Prostate gland (tissue), 2 donors: ENCODE measurements around the gene BMP10.

ENCODE experiments used
- POLR2A ChIP-seq: fragments of 450-650 bp; IDR thresholded peaks from one replicate; pipeline ENCODE4 v1.6.1; 2016; ENCODE audit warnings: antibody characterized with exemption, mild to moderate bottlenecking
- TF ChIP-seq, protein P1 (sequence below), 4 experiments: fragments of 200-600 bp in 2 of 4; fragments of 450-650 bp in 2 of 4; sonication (generic) in 2 of 4; IDR thresholded peaks; 1 replicate in 3 of 4; 2 replicates in 1 of 4; pipeline ENCODE4 v1.5.1; 2016 to 2019; ENCODE audit warnings: antibody characterized with exemption in 4 of 4, mild to moderate bottlenecking in 2 of 4, moderate library complexity in 2 of 4

DNA sequence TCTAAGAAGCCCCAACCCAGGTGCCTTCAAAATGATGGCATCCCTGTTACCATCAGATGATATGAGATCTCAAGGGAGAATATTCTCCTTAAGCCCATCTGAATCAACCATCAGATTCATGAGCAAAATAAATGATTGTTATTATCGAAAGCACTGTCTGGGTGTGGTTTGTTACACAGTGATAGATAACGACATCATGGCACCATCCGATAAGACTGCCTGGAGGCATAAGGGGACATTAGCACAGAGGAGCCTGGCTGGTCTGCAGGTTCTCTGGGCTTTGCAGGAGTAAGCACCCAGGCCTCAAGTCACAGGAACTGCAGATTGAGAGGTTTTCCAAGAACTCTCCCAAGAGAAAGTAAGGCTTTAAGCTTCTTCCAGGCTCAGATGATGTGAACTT is 15.6 kb downstream of the BMP10 start:
- TF ChIP-seq POLR2A: no peak
- TF ChIP-seq, protein P1, sequence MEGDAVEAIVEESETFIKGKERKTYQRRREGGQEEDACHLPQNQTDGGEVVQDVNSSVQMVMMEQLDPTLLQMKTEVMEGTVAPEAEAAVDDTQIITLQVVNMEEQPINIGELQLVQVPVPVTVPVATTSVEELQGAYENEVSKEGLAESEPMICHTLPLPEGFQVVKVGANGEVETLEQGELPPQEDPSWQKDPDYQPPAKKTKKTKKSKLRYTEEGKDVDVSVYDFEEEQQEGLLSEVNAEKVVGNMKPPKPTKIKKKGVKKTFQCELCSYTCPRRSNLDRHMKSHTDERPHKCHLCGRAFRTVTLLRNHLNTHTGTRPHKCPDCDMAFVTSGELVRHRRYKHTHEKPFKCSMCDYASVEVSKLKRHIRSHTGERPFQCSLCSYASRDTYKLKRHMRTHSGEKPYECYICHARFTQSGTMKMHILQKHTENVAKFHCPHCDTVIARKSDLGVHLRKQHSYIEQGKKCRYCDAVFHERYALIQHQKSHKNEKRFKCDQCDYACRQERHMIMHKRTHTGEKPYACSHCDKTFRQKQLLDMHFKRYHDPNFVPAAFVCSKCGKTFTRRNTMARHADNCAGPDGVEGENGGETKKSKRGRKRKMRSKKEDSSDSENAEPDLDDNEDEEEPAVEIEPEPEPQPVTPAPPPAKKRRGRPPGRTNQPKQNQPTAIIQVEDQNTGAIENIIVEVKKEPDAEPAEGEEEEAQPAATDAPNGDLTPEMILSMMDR (IDR thresholded peaks at IDR 0.05): no peak
